CD4-positive, CD25-positive, alpha-beta regulatory T cell (primary cell): ENCODE measurements around the gene GOLGA8B. TPM values are rescaled to one million over a fixed set of nuclear protein-coding genes. Genes with fewer than 3 reads are reported as not detected.
"Not testable (repeated sequence)": the region's sequence is repeated elsewhere in the genome, so short reads cannot be mapped to it uniquely, and the experiment has no call there.

Experiments used
- ATAC-seq, 2 donors: fragments of 150-1000 bp; cut with Tn5 transposase; one replicate each; pipeline ENCODE4 v1.10.0; 2021; ENCODE audit warnings: low read depth in 2 of 2, moderate number of reproducible peaks in 2 of 2, moderate library complexity in 1 of 2
- DNase-seq, 3 donors: peaks; one replicate each; pipeline versions ENCODE4 v3.0.0 to v3.0.0-alpha.2; 2012 to 2022; ENCODE audit warnings: mixed read lengths in 1 of 3
- H3K27ac ChIP-seq: one replicate; pipeline ENCODE4 v1.7.0; 2013; ENCODE audit warnings: mild to moderate bottlenecking, low read length; ENCODE audit not compliant: insufficient read depth, poor library complexity, severe bottlenecking
- H3K27me3 ChIP-seq: one replicate; pipeline ENCODE4 v1.7.0; 2013; ENCODE audit warnings: low read length; ENCODE audit not compliant: control insufficient read depth, insufficient read depth
- H3K36me3 ChIP-seq: one replicate; pipeline ENCODE4 v1.7.0; 2013; ENCODE audit warnings: mild to moderate bottlenecking, low read length, moderate library complexity; ENCODE audit not compliant: control insufficient read depth, insufficient read depth
- H3K4me1 ChIP-seq: 2 replicates; pipeline ENCODE4 v1.7.0; 2013; ENCODE audit warnings: mild to moderate bottlenecking, low read length; ENCODE audit not compliant: insufficient read depth, control insufficient read depth, poor library complexity, severe bottlenecking
- H3K4me3 ChIP-seq: one replicate; pipeline ENCODE4 v1.7.0; 2013; ENCODE audit warnings: low read depth, mild to moderate bottlenecking, low read length, moderate library complexity
- H3K9me3 ChIP-seq, 2 experiments: 1 replicate in 1 of 2; 2 replicates in 1 of 2; pipeline ENCODE4 v1.7.0; 2013; ENCODE audit warnings: low read length in 2 of 2, mild to moderate bottlenecking in 1 of 2, moderate library complexity in 1 of 2; ENCODE audit not compliant: control insufficient read depth in 2 of 2
- H3K27ac Mint-ChIP-seq, 3 donors: one replicate each; pipeline ENCODE4 v1.8.0; 2020 to 2022; ENCODE audit warnings: mild to moderate bottlenecking in 3 of 3, mixed read lengths in 3 of 3, moderate library complexity in 2 of 3
- H3K27me3 Mint-ChIP-seq: one replicate; pipeline ENCODE4 v1.8.0; 2022; ENCODE audit warnings: mild to moderate bottlenecking, mixed read lengths
- H3K36me3 Mint-ChIP-seq: one replicate; pipeline ENCODE4 v1.8.0; 2020; ENCODE audit warnings: mixed read lengths
- H3K4me1 Mint-ChIP-seq, 4 donors: one replicate each; pipeline ENCODE4 v1.8.0; 2020 to 2022; ENCODE audit warnings: mixed read lengths in 4 of 4, mild to moderate bottlenecking in 1 of 4
- H3K4me3 Mint-ChIP-seq, 4 donors: one replicate each; pipeline ENCODE4 v1.8.0; 2020 to 2022; ENCODE audit warnings: mild to moderate bottlenecking in 4 of 4, mixed read lengths in 4 of 4, moderate library complexity in 3 of 4
- H3K9me3 Mint-ChIP-seq, 7 donors: one replicate each; pipeline ENCODE4 v1.8.0; 2020 to 2022; ENCODE audit warnings: mixed read lengths in 7 of 7, mild to moderate bottlenecking in 3 of 7, moderate library complexity in 2 of 7
- polyA plus RNA-seq, 4 donors: library from polyadenylated mRNA; unstranded; fragments of 300-500 nt; fragmentation: Illumina TruSeq; gene quantifications; one replicate each; pipeline ENCODE4 v1.2.3, GENCODE V29; 2021
- total RNA-seq: library from RNA; stranded (reverse); gene quantifications from one replicate; pipeline ENCODE4 v1.2.3, GENCODE V29; 2022

The GOLGA8B gene
- total and polyA plus RNA-seq, 5 donors from 2014 or later, result 5.1 to 545 (median 12.6) TPM

DNA sequence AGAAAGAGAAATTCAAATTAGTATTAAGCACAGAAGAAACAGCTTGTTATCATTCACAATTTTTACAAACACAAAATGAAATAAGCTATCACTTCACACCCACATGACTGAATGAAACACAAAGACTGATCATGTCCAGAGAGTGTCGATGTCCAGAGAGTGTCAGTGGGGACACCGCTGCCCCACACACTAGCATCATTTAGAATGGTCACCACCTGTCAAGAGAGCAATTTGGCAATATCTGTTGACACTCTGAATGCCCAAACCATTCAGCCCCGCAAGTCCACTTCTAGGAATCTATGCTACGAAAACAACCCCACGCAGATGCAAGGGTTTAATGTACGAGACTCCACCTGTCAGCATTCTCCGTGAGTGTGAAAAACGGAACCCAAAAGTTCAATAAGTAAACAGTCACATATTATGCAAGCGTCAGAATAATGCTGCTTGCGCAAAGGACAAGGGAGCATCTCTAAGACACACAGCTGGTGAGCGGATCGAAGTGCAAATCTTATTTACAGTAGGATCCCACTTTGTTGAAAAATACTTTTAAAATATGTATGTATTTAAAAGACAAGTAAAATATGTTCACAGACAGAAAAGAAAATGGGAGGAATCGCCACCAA is 11.3 kb downstream of the GOLGA8B start:
- not testable (repeated sequence) for H3K4me3 ChIP-seq, ATAC-seq, H3K36me3 ChIP-seq, H3K36me3 Mint-ChIP-seq, H3K4me3 Mint-ChIP-seq, H3K9me3 Mint-ChIP-seq, H3K4me1 ChIP-seq, H3K27ac Mint-ChIP-seq, H3K27me3 ChIP-seq, DNase-seq, H3K27me3 Mint-ChIP-seq, H3K27ac ChIP-seq, H3K9me3 ChIP-seq
- H3K4me1 Mint-ChIP-seq, result peaks cover 0 to 39% (median 24%) of the 10 kb centered on the region in 4 donors

DNA sequence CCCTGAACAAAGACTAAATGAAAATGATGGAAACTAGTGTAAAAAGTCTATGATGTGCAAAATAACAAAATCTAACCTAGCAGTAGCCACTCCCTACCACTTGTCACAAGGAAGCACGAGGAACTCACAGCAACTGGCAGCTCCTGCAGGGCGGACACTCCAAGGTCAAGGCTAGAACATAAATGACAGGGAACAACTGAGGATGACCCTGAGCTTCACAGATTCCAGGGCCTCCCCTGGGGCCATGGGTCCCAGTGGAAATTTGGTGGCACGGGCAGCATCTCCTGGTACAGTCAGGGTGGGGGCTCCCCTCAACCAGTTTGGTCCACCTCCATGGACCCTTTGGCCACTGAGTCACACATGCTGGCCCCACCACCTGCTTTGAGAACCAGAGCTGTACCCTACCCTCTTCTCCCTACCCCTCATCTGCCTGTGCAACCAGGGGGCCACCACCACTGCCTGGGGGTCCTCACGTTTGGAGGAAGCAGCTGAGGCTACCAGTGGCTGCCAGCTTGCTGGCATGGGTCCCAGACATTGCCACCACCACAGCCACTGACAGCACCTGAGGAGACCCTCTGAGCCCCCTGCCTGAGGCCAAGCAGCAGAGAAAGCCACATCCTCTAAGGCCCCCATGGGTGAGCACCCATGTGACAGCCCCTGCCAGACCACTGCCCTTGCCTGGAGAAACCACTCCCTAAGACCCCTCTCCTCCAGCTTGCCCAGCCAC is 13.6 kb downstream of the GOLGA8B start:
- not testable (repeated sequence) for H3K9me3 ChIP-seq, H3K36me3 Mint-ChIP-seq, H3K27ac ChIP-seq, H3K27ac Mint-ChIP-seq, H3K9me3 Mint-ChIP-seq, H3K36me3 ChIP-seq, H3K4me3 Mint-ChIP-seq, DNase-seq, H3K27me3 ChIP-seq, ATAC-seq, H3K27me3 Mint-ChIP-seq, H3K4me1 ChIP-seq, H3K4me3 ChIP-seq
- H3K4me1 Mint-ChIP-seq, result peaks cover 0 to 26% (median 12%) of the 10 kb centered on the region in 4 donors

DNA sequence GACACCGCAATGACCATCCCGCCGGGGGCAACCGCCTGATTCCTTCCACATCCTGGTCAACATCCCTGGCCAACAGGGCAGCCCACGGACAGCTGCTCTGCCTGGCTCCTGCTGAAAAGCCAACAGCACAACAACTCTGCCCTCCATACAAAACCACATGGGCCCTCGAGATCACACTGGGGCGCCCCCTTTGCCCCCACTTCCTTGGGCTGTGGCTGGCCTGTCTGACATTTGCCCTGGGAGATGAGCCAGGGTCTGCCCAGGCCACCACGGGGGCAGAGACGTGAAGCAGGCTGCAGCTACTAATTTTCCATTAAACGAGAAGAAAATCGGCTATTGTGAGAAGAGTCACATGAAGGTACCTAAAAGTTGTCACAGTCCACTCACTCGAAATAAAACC is 16.3 kb downstream of the GOLGA8B start:
- not testable (repeated sequence) for H3K4me3 Mint-ChIP-seq, H3K27me3 ChIP-seq, H3K4me1 ChIP-seq, H3K4me3 ChIP-seq, H3K27ac ChIP-seq, H3K36me3 ChIP-seq, H3K9me3 Mint-ChIP-seq, H3K27me3 Mint-ChIP-seq, H3K36me3 Mint-ChIP-seq, H3K9me3 ChIP-seq, DNase-seq, ATAC-seq
- Mint-ChIP-seq H3K4me1 (peaks cover 0 to 12% (median 6%) of the 10 kb centered on the region in 4 donors), H3K27ac (peak overlapping the region in 1 of 3 donors; percentile 41)

DNA sequence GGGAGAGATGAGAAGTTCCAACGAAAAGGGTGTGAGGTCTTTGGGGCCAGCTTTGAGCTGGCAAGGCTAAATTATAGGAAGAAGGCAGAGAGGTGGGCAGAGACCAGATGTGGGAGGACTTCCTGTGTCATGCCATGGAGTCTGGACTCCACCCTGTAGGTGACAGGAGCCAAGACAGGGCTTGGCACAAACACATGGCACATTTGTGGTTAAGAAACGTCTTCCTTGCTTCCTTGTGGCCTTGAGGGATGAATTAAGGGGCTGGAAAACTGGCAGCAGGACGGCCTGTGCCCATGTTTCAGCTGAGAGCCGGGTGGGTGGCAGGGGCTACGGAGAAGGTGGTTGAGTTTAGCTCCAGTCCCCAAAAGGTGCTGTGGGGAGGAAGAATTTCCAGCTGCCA is 18.7 kb downstream of the GOLGA8B start:
- H3K9me3 ChIP-seq, H3K4me3 Mint-ChIP-seq, H3K27me3 ChIP-seq, ATAC-seq, H3K4me1 ChIP-seq, H3K4me3 ChIP-seq, DNase-seq, H3K27me3 Mint-ChIP-seq, H3K36me3 Mint-ChIP-seq, H3K4me1 Mint-ChIP-seq, H3K36me3 ChIP-seq, H3K27ac ChIP-seq, H3K27ac Mint-ChIP-seq, H3K9me3 Mint-ChIP-seq: not testable (repeated sequence)

DNA sequence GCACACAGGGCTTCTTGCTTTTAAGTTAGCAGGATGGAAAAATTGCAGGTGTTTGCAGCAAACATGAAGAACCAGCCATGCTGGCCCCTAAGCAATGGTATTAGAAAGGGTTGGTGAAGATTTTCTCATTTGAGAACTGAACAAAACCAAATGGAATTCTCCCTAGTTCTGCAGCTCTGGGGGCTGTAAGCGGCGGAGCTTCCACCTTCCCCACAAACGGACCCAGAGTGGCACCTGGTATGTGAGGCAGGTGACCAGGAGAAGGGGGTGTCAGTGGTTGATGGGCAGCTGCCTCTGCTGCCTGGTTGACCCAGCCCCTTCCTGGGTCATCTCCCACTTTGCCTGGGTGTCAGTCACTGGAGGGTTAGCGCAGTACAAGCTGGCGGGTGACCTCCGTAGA is 22.6 kb downstream of the GOLGA8B start:
- H3K36me3 Mint-ChIP-seq, ATAC-seq: not testable (repeated sequence)

DNA sequence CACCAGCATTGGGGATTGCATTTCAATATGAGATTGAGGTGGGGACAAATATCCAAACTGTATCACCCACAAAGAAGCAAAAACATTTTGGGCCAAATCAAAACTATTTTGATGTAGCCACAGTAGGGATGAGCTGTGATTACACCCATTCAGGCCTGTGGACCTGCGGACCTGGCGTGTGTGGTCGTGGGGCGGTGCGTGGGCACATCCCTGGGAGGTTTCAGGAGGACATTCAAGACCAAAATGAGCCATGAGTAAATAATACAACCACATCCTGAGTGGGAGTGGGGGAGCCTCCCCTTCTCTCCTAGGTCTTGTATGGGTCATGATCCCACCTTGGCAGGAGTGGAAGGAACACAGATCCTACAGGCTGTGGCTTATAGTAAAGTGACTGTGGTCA is 23.7 kb downstream of the GOLGA8B start:
- not testable (repeated sequence) for H3K9me3 Mint-ChIP-seq, H3K27me3 ChIP-seq, DNase-seq, H3K36me3 ChIP-seq, H3K4me3 ChIP-seq, H3K4me3 Mint-ChIP-seq, H3K4me1 Mint-ChIP-seq, H3K9me3 ChIP-seq, ATAC-seq, H3K27ac ChIP-seq, H3K27me3 Mint-ChIP-seq, H3K27ac Mint-ChIP-seq, H3K36me3 Mint-ChIP-seq, H3K4me1 ChIP-seq

More for the DNA sequence above, 22.6 kb downstream of the GOLGA8B start:
- H3K9me3 Mint-ChIP-seq, H3K27ac ChIP-seq, H3K27me3 ChIP-seq, H3K4me1 ChIP-seq, H3K27ac Mint-ChIP-seq, H3K4me1 Mint-ChIP-seq, H3K4me3 ChIP-seq, DNase-seq, H3K27me3 Mint-ChIP-seq, H3K36me3 ChIP-seq, H3K4me3 Mint-ChIP-seq, H3K9me3 ChIP-seq: not testable (repeated sequence)

DNA sequence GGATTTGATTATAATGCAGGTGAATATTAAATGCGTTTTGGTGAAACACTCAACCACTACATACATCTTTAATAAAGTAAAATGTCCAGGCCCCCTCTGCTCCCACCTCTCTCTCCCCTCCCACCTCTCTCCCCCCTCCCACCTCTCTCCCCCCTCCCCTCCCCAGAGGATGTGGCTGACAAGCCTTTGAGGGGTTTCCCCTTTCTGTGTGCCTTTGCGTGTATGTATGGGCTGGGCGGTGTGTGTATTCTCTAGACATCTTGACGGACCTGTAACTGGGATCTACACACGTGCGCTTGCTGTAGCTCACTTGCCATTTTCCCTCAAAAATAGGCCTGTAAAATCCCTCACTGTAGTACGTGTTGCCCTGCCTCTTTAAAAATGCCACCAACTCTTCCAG is 28.3 kb downstream of the GOLGA8B start:
- not testable (repeated sequence) for H3K27ac Mint-ChIP-seq, H3K36me3 Mint-ChIP-seq, H3K27ac ChIP-seq, H3K27me3 Mint-ChIP-seq, H3K36me3 ChIP-seq, H3K9me3 ChIP-seq, H3K9me3 Mint-ChIP-seq, H3K4me1 Mint-ChIP-seq, H3K4me3 Mint-ChIP-seq, H3K4me3 ChIP-seq, H3K4me1 ChIP-seq, H3K27me3 ChIP-seq
- ATAC-seq (peak in 1 of 2 donors; percentile 78), DNase-seq (peak in 1 of 3 donors; percentile 18)

DNA sequence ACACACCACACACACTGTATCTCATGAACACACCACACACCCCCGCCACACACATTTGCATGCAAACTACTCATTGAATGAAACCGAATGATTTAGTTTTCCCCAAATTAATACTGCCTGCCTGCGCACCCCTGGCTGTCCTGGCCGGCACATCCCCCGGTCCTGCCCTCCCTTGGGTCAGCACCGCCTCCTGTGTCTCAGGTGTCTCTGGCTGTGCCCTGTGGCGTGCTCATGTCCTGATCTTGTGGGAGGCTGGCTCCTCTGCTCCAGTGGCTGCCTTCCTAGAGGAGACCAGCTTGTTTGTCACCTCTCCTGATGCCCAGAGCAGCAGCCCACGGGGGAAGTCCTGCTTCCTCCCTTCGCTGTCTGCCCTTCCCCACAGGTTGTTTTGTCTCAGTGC is 28.7 kb downstream of the GOLGA8B start:
- H3K4me3 Mint-ChIP-seq, H3K4me1 Mint-ChIP-seq, H3K36me3 ChIP-seq, H3K9me3 ChIP-seq, H3K27me3 ChIP-seq, H3K27me3 Mint-ChIP-seq, H3K27ac ChIP-seq, H3K36me3 Mint-ChIP-seq, H3K9me3 Mint-ChIP-seq, H3K4me3 ChIP-seq, H3K4me1 ChIP-seq, DNase-seq, H3K27ac Mint-ChIP-seq: not testable (repeated sequence)
- peak in 1 of 2 donors; percentile 6 for ATAC-seq
